IMR-90 (cell line): Measurements from ENCODE around the gene CAMTA1. TPM values are rescaled to one million over a fixed set of nuclear protein-coding genes. Genes with fewer than 3 reads are reported as not detected.

Source experiments
- ATAC-seq: fragments of 200-7000 bp; cut with Tn5 transposase; 2 replicates; pipeline ENCODE4 v1.9.1; 2020; ENCODE audit warnings: low read depth, mild to moderate bottlenecking, moderate library complexity
- BruUV-seq: library from RNA; stranded (reverse); fragments of 400-500 nt; replicated peaks from 2 replicates; lab custom pipeline; 2021; lab: Mats Ljungman, UMichigan
- CTCF ChIA-PET: fragments of 300-600 bp; formaldehyde crosslinking; extraction: SDS; loops from one replicate; lab custom pipeline; 2021; ENCODE audit warnings: antibody characterized with exemption; lab: Yijun Ruan, JAX
- POLR2A ChIA-PET: fragments of 300-600 bp; sonication (Branson Sonifier 250); formaldehyde crosslinking; loops from one replicate; lab custom pipeline; 2022; ENCODE audit warnings: antibody characterized with exemption; ENCODE audit not compliant: unreplicated experiment; lab: Charles Lee
- DNase-seq: peaks from one replicate; pipeline ENCODE4 v3.0.0; 2013
- H2AFZ ChIP-seq: replicated peaks from 2 replicates; pipeline ENCODE3; 2013; ENCODE audit warnings: low read length, mild to moderate bottlenecking; ENCODE audit not compliant: poor library complexity
- H2AK5ac ChIP-seq: 2 replicates; pipeline ENCODE4 v1.6.1; 2013; ENCODE audit warnings: low read depth, low read length, inconsistent platforms
- H2AK9ac ChIP-seq: replicated peaks from 2 replicates; pipeline ENCODE3; 2013; ENCODE audit warnings: mild to moderate bottlenecking, low read depth, low read length, moderate library complexity; ENCODE audit not compliant: poor library complexity
- H2BK120ac ChIP-seq: 2 replicates; pipeline ENCODE4 v1.6.1; 2013; ENCODE audit warnings: low read depth, low read length, inconsistent platforms
- H2BK15ac ChIP-seq: 3 replicates; pipeline ENCODE4 v1.6.1; 2013; ENCODE audit warnings: low read depth, low read length, inconsistent platforms
- H2BK20ac ChIP-seq: 2 replicates; pipeline ENCODE4 v1.6.1; 2013; ENCODE audit warnings: low read depth, mild to moderate bottlenecking, inconsistent platforms, low read length, moderate library complexity
- H2BK5ac ChIP-seq: 2 replicates; pipeline ENCODE4 v1.6.1; 2013; ENCODE audit warnings: mild to moderate bottlenecking, low read depth, low read length, inconsistent platforms; ENCODE audit not compliant: poor library complexity, severe bottlenecking
- H3K14ac ChIP-seq: replicated peaks from 2 replicates; pipeline ENCODE4 v1.6.1; 2013; ENCODE audit warnings: low read depth, low read length, inconsistent platforms
- H3K18ac ChIP-seq: 2 replicates; pipeline ENCODE4 v1.6.1; 2013; ENCODE audit warnings: low read depth, low read length, control low read depth
- H3K23ac ChIP-seq: 2 replicates; pipeline ENCODE4 v1.6.1; 2013; ENCODE audit warnings: low read depth, low read length, inconsistent platforms
- H3K27ac ChIP-seq: 2 replicates; pipeline ENCODE4 v1.5.1; 2013; ENCODE audit warnings: mild to moderate bottlenecking, control low read depth, low read length; ENCODE audit not compliant: insufficient read depth
- H3K27me3 ChIP-seq: 2 replicates; pipeline ENCODE4 v1.6.1; 2013; ENCODE audit warnings: low read length; ENCODE audit not compliant: control insufficient read depth, insufficient read depth
- H3K36me3 ChIP-seq: 2 replicates; pipeline ENCODE4 v1.6.1; 2013; ENCODE audit warnings: low read length, mixed read lengths; ENCODE audit not compliant: control insufficient read depth, insufficient read depth
- H3K4ac ChIP-seq: 2 replicates; pipeline ENCODE4 v1.6.1; 2013; ENCODE audit warnings: low read depth, low read length, inconsistent platforms
- H3K4me1 ChIP-seq: 2 replicates; pipeline ENCODE4 v1.6.1; 2013; ENCODE audit warnings: low read length, mixed read lengths; ENCODE audit not compliant: control insufficient read depth, insufficient read depth
- H3K4me2 ChIP-seq: 2 replicates; pipeline ENCODE4 v1.6.1; 2013; ENCODE audit warnings: low read depth, mild to moderate bottlenecking, control low read depth, low read length, moderate library complexity
- H3K4me3 ChIP-seq: 2 replicates; pipeline ENCODE4 v1.5.1; 2013; ENCODE audit warnings: low read depth, mild to moderate bottlenecking, control low read depth, low read length, moderate library complexity; ENCODE audit not compliant: insufficient read depth
- H3K56ac ChIP-seq: 2 replicates; pipeline ENCODE4 v1.6.1; 2013; ENCODE audit warnings: low read length, inconsistent platforms; ENCODE audit not compliant: insufficient read depth; ENCODE audit errors: extremely low read depth
- H3K79me1 ChIP-seq, 2 experiments: 2 replicates each; pipeline ENCODE4 v1.6.1; 2013; ENCODE audit warnings: low read length in 2 of 2, inconsistent platforms in 1 of 2, low read depth in 1 of 2
- H3K9ac ChIP-seq: 2 replicates; pipeline ENCODE4 v1.6.1; 2013; ENCODE audit warnings: low read depth, low read length, control low read depth
- H3K9me1 ChIP-seq: 2 replicates; pipeline ENCODE4 v1.6.1; 2013; ENCODE audit warnings: low read length, inconsistent platforms; ENCODE audit not compliant: insufficient read depth
- H3K9me3 ChIP-seq: 2 replicates; pipeline ENCODE4 v1.6.1; 2013; ENCODE audit warnings: low read length; ENCODE audit not compliant: control insufficient read depth, insufficient read depth
- H4K20me1 ChIP-seq: 2 replicates; pipeline ENCODE4 v1.6.1; 2013; ENCODE audit warnings: low read length, inconsistent platforms; ENCODE audit not compliant: insufficient read depth
- H4K5ac ChIP-seq: 2 replicates; pipeline ENCODE4 v1.6.1; 2013; ENCODE audit warnings: mild to moderate bottlenecking, low read depth, low read length, control low read depth
- H4K8ac ChIP-seq, 2 experiments: 2 replicates each; pipeline ENCODE4 v1.6.1; 2013; ENCODE audit warnings: low read depth in 2 of 2, low read length in 2 of 2, control low read depth in 1 of 2, inconsistent platforms in 1 of 2
- H4K91ac ChIP-seq: 2 replicates; pipeline ENCODE4 v1.6.1; 2013; ENCODE audit warnings: low read depth, low read length, inconsistent platforms; ENCODE audit not compliant: insufficient read depth
- BHLHE40 ChIP-seq: fragments of 150-350 bp; IDR thresholded peaks from 2 replicates; pipeline ENCODE4 v1.6.1; 2016; ENCODE audit warnings: mild to moderate bottlenecking, low read depth, low read length
- CEBPB ChIP-seq: IDR thresholded peaks from 2 replicates; pipeline ENCODE4 v1.6.1; 2012; ENCODE audit warnings: low read depth, low read length, improper control_type of control experiment
- CHD1 ChIP-seq: IDR thresholded peaks from 2 replicates; pipeline ENCODE4 v1.6.1; 2012; ENCODE audit warnings: low read depth, low read length, improper control_type of control experiment
- FOS ChIP-seq: fragments of 150-350 bp; IDR thresholded peaks from 2 replicates; pipeline ENCODE4 v1.6.1; 2016; ENCODE audit warnings: low read depth, low read length
- MAFK ChIP-seq: IDR thresholded peaks from 2 replicates; pipeline ENCODE4 v1.6.1; 2012; ENCODE audit warnings: low read depth, low read length, improper control_type of control experiment
- MAZ ChIP-seq: IDR thresholded peaks from 2 replicates; pipeline ENCODE4 v1.6.1; 2012; ENCODE audit warnings: low read depth, mild to moderate bottlenecking, low read length, improper control_type of control experiment, moderate library complexity, borderline replicate concordance
- NFE2L2 ChIP-seq: fragments of 150-350 bp; IDR thresholded peaks from 2 replicates; pipeline ENCODE4 v1.6.1; 2016; ENCODE audit warnings: low read depth, mild to moderate bottlenecking, low read length
- POLR2A ChIP-seq: IDR thresholded peaks from 2 replicates; pipeline ENCODE4 v1.6.1; 2012; ENCODE audit warnings: mild to moderate bottlenecking, low read depth, low read length
- RAD21 ChIP-seq: IDR thresholded peaks from 2 replicates; pipeline ENCODE4 v1.6.1; 2012; ENCODE audit warnings: low read length, improper control_type of control experiment
- RCOR1 ChIP-seq: IDR thresholded peaks from 2 replicates; pipeline ENCODE4 v1.6.1; 2012; ENCODE audit warnings: mild to moderate bottlenecking, low read length, improper control_type of control experiment; ENCODE audit not compliant: insufficient replicate concordance
- RFX5 ChIP-seq: IDR thresholded peaks from 2 replicates; pipeline ENCODE4 v1.8.0; 2012; ENCODE audit warnings: low read depth, mild to moderate bottlenecking, low read length, moderate library complexity
- SMC3 ChIP-seq: fragments of 150-350 bp; IDR thresholded peaks from 2 replicates; pipeline ENCODE4 v1.6.1; 2016; ENCODE audit warnings: low read depth, mild to moderate bottlenecking, antibody characterized with exemption, low read length, moderate library complexity
- WGBS, 2 experiments: methylation state at CpG; one replicate each; pipeline versions ENCODE4 v1.1.5 to v1.1.7; 2013; ENCODE audit warnings: missing lambda C conversion rate in 2 of 2; ENCODE audit not compliant: insufficient read length in 1 of 2; ENCODE audit errors: extremely low coverage in 2 of 2; 5-methylcytosine and 5-hydroxymethylcytosine counted together
- dilution Hi-C: fragments of 300-500 bp; cut with HindIII; formaldehyde crosslinking; loops from one replicate; pipeline ENCODE4 v1.14.3; 2018; ENCODE audit warnings: low sequenced_read_pairs; ENCODE audit not compliant: unreplicated experiment
- in situ Hi-C: fragments of 300-500 bp; cut with MboI; formaldehyde crosslinking; loops from 3 replicates; pipeline ENCODE4 v1.14.3; 2019; ENCODE audit warnings: low sequenced_read_pairs, inconsistent platforms, mixed read lengths
- intact Hi-C: fragments of 100-400 bp; cut with micrococcal nuclease; formaldehyde crosslinking; loops from 2 replicates; pipeline ENCODE4 v1.10.0; 2022
- polyA plus RNA-seq, 3 experiments: library from polyadenylated mRNA; depleted of rRNA; stranded (reverse); fragments of >200 nt; gene quantifications; 2 replicates each; pipeline ENCODE4 v1.2.3, GENCODE V29; 2012; ENCODE audit warnings: low replicate concordance in 1 of 3
- total RNA-seq: library from RNA; depleted of rRNA; stranded (reverse); fragments of >200 nt; gene quantifications from 2 replicates; pipeline ENCODE4 v1.2.3, GENCODE V29; 2012
- TF ChIP-seq, protein P1 (sequence below): fragments of 150-350 bp; IDR thresholded peaks from 2 replicates; pipeline ENCODE4 v1.6.1; 2017; ENCODE audit warnings: mild to moderate bottlenecking, antibody characterized with exemption, low read length, low read depth
- TF ChIP-seq, protein P2 (sequence below): fragments of 150-350 bp; IDR thresholded peaks from 2 replicates; pipeline ENCODE4 v1.6.1; 2016; ENCODE audit warnings: low read depth, mild to moderate bottlenecking, low read length, moderate library complexity, borderline replicate concordance

Gene CAMTA1
- total and polyA plus RNA-seq, 2 of the 4 experiments (the other 2 are of a cell fraction), result 35.5 to 74.3 TPM

DNA sequence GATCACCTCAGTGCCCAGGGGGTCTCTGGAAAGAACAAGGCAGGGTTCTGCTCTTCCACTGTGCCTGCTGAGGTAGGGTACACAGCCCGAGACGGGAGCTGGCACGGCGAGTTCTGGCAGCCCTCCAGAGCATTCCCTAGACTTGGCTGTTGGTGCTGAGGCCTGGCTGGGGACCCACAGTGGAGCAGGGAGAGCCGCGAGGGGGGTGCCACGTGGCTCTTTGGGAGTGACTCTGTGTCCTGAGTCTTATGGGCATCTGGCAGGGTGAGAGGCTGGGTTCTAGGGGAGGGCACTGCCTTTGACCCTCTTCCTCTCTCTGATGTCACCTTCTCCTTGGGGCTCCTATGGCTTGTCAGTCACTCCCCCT lies 336.4 kb downstream of the CAMTA1 start:
- no peak overlapping the region for H3K4ac ChIP-seq
- no peak overlapping the region for H3K9ac ChIP-seq
- H2AFZ ChIP-seq, result no peak overlapping the region
- no peaks in the 10 kb centered on the region for H3K9me1 ChIP-seq
- H2AK9ac ChIP-seq, result no peak overlapping the region
- no peaks in the 10 kb centered on the region for H3K79me1 ChIP-seq
- no peak overlapping the region for H3K56ac ChIP-seq
- in situ Hi-C loops, result no loop called here
- no peaks in the 10 kb centered on the region for H3K36me3 ChIP-seq
- no peaks in the 10 kb centered on the region for H4K20me1 ChIP-seq
- H2BK15ac ChIP-seq, result no peak overlapping the region
- no peak overlapping the region for H4K5ac ChIP-seq
- ATAC-seq (no peak), DNase-seq (no peak)
- H3K23ac ChIP-seq, result no peak overlapping the region
- no TSS peak for BruUV-seq
- intact Hi-C loops, result no loop called here
- ChIA-PET CTCF (interaction anchor here (1.0 kb wide), 1 partner anchor 13 kb away, joined by 3 read pairs; no protein-coding TSS in a partner anchor), POLR2A (no interaction called here)
- H2BK5ac ChIP-seq, result no peak overlapping the region
- no peak overlapping the region for H4K91ac ChIP-seq
- H2AK5ac ChIP-seq, result no peak overlapping the region
- no peak overlapping the region for H4K8ac ChIP-seq
- no peak overlapping the region for H3K4me2 ChIP-seq
- dilution Hi-C loops, result no loop called here
- no peak overlapping the region for H3K27ac ChIP-seq
- H3K4me3 ChIP-seq, result no peak overlapping the region
- H3K9me3 ChIP-seq, result no peaks in the 10 kb centered on the region
- 0% methylated on average over 2 of the region's 7 CpGs; no CpG with 5 or more reads in 1 of the 2 experiments for WGBS, 2 experiments
- no peak overlapping the region for H2BK20ac ChIP-seq
- no peak overlapping the region for H3K14ac ChIP-seq
- H3K27me3 ChIP-seq, result peaks cover 13% of the 10 kb centered on the region
- TF ChIP-seq RFX5, result no peak
- TF ChIP-seq RAD21, result no peak
- no peak for TF ChIP-seq POLR2A
- TF ChIP-seq CEBPB, result no peak
- no peak for TF ChIP-seq NFE2L2
- TF ChIP-seq BHLHE40, result no peak
- no peak for TF ChIP-seq RCOR1
- TF ChIP-seq CHD1, result no peak
- no peak for TF ChIP-seq MAZ
- no peak for TF ChIP-seq SMC3
- no peak for TF ChIP-seq MAFK
- TF ChIP-seq, protein P1, sequence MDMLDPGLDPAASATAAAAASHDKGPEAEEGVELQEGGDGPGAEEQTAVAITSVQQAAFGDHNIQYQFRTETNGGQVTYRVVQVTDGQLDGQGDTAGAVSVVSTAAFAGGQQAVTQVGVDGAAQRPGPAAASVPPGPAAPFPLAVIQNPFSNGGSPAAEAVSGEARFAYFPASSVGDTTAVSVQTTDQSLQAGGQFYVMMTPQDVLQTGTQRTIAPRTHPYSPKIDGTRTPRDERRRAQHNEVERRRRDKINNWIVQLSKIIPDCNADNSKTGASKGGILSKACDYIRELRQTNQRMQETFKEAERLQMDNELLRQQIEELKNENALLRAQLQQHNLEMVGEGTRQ, result no peak
- no peak for TF ChIP-seq FOS
- TF ChIP-seq, protein P2, sequence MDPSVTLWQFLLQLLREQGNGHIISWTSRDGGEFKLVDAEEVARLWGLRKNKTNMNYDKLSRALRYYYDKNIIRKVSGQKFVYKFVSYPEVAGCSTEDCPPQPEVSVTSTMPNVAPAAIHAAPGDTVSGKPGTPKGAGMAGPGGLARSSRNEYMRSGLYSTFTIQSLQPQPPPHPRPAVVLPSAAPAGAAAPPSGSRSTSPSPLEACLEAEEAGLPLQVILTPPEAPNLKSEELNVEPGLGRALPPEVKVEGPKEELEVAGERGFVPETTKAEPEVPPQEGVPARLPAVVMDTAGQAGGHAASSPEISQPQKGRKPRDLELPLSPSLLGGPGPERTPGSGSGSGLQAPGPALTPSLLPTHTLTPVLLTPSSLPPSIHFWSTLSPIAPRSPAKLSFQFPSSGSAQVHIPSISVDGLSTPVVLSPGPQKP, result no peak
- H2BK120ac ChIP-seq, result no peak overlapping the region
- H3K4me1 ChIP-seq, result peaks cover 2% of the 10 kb centered on the region; the same call in 1 of the 2 replicates
- no peak overlapping the region for H3K18ac ChIP-seq
